ENCODE results near the gene NDRG2.

The NDRG2 gene

GRCh38 chr14:21024585-21025370 is at the start of gene NDRG2:
NDRG2 (minus strand) TSS chr14:21025061; CDS start chr14:21023315, 1,746 bp downstream.
- no peak within 1 kb of the TSS for H3K27ac ChIP-seq

GRCh38 chr14:21073921-21074320 is 49.1 kb upstream of the NDRG2 start:
- Histone ChIP-seq H3K27ac (no peak overlapping the region), H3K27me3 (peaks cover 46% of the 10 kb centered on the region), H3K4me3 (ENCODE audit: low read depth in 1 of 2, low read length in 1 of 2) (no peak overlapping the region), H3K9me3 (no peaks in the 10 kb centered on the region), H3K4me1 (ENCODE audit: control insufficient read depth in 1 of 2, insufficient read depth in 1 of 2, low read depth in 1 of 2, low read length in 1 of 2) (peaks cover 32 to 36% of the 10 kb centered on the region in 2 experiments), H3K36me3 (peaks cover 22% of the 10 kb centered on the region)
- TF ChIP-seq CTCF (IDR thresholded peaks at IDR 0.05), result no peak

More at GRCh38 chr14:21024585-21025370, at the start of gene NDRG2:
- H3K4me3 ChIP-seq (ENCODE audit: low read depth in 1 of 2, low read length in 1 of 2), result peak within 1 kb of the TSS in 1 of 2 experiments; percentile 50
- no peaks in the 10 kb centered on the region for H3K36me3 ChIP-seq
- H3K9me3 ChIP-seq, result no peaks in the 10 kb centered on the region
- peaks cover 74% of the 10 kb centered on the region for H3K27me3 ChIP-seq
- peaks cover 7 to 16% of the 10 kb centered on the region in 2 experiments for H3K4me1 ChIP-seq (ENCODE audit: control insufficient read depth in 1 of 2, insufficient read depth in 1 of 2, low read depth in 1 of 2, low read length in 1 of 2)
- no peak for TF ChIP-seq CTCF (IDR thresholded peaks at IDR 0.05)

GRCh38 chr14:21072781-21073339 is 48.0 kb upstream of the NDRG2 start:
- Histone ChIP-seq H3K9me3 (no peaks in the 10 kb centered on the region), H3K27ac (peak overlapping the region; percentile 86), H3K36me3 (peaks cover 12% of the 10 kb centered on the region), H3K4me3 (ENCODE audit: low read depth in 1 of 2, low read length in 1 of 2) (peak overlapping the region in 1 of 2 experiments; percentile 81), H3K4me1 (ENCODE audit: control insufficient read depth in 1 of 2, insufficient read depth in 1 of 2, low read depth in 1 of 2, low read length in 1 of 2) (peaks cover 38 to 41% of the 10 kb centered on the region in 2 experiments), H3K27me3 (peaks cover 55% of the 10 kb centered on the region)
- TF ChIP-seq CTCF (IDR thresholded peaks at IDR 0.05), result no peak

GRCh38 chr14:21072031-21072473 is 47.2 kb upstream of the NDRG2 start:
- no peak for TF ChIP-seq CTCF (IDR thresholded peaks at IDR 0.05)
- peak overlapping the region; percentile 86 for H3K27ac ChIP-seq
- H3K27me3 ChIP-seq, result peaks cover 63% of the 10 kb centered on the region
- no peaks in the 10 kb centered on the region for H3K9me3 ChIP-seq
- peaks cover 8% of the 10 kb centered on the region for H3K36me3 ChIP-seq
- peak overlapping the region; percentile 74 to 81 for H3K4me3 ChIP-seq (ENCODE audit: low read depth in 1 of 2, low read length in 1 of 2)
- peaks cover 38 to 41% of the 10 kb centered on the region in 2 experiments for H3K4me1 ChIP-seq (ENCODE audit: control insufficient read depth in 1 of 2, insufficient read depth in 1 of 2, low read depth in 1 of 2, low read length in 1 of 2)

GRCh38 chr14:21071225-21072030 is 46.6 kb upstream of the NDRG2 start:
- peak overlapping the region; percentile 86 for H3K27ac ChIP-seq
- H3K4me3 ChIP-seq (ENCODE audit: low read depth in 1 of 2, low read length in 1 of 2), result peak overlapping the region; percentile 74 to 81
- H3K9me3 ChIP-seq, result no peaks in the 10 kb centered on the region
- H3K36me3 ChIP-seq, result peaks cover 6% of the 10 kb centered on the region
- peak; percentile 68 for TF ChIP-seq CTCF (IDR thresholded peaks at IDR 0.05)
- H3K27me3 ChIP-seq, result peaks cover 69% of the 10 kb centered on the region
- peaks cover 38 to 41% of the 10 kb centered on the region in 2 experiments for H3K4me1 ChIP-seq (ENCODE audit: control insufficient read depth in 1 of 2, insufficient read depth in 1 of 2, low read depth in 1 of 2, low read length in 1 of 2)
